Pulmonary artery endothelial cell (primary cell): ENCODE results near the gene CLDN11. TPM values are rescaled to one million over a fixed set of nuclear protein-coding genes. Genes with fewer than 3 reads are reported as not detected.

Source experiments
- DNase-seq: peaks from one replicate; pipeline ENCODE4 v3.0.0-alpha.2; 2011; ENCODE audit warnings: low read depth, low spot score
- total RNA-seq: library from RNA; depleted of rRNA; stranded (reverse); fragments of >200 nt; gene quantifications from 2 replicates; pipeline ENCODE4 v1.2.3, GENCODE V29; 2014

Gene CLDN11
- total RNA-seq = 60.2 and 227 TPM in 2 replicates

- no peak for DNase-seq
Measured at GRCh38 chr3:170418422-170419398, at the start of gene CLDN11. Gene CLDN11 (plus strand): TSS chr3:170418868. CDS start chr3:170419067, 199 bp downstream.

GRCh38 chr3:170368921-170369320 is 49.7 kb upstream of the CLDN11 start:
- no peak for DNase-seq

DNA sequence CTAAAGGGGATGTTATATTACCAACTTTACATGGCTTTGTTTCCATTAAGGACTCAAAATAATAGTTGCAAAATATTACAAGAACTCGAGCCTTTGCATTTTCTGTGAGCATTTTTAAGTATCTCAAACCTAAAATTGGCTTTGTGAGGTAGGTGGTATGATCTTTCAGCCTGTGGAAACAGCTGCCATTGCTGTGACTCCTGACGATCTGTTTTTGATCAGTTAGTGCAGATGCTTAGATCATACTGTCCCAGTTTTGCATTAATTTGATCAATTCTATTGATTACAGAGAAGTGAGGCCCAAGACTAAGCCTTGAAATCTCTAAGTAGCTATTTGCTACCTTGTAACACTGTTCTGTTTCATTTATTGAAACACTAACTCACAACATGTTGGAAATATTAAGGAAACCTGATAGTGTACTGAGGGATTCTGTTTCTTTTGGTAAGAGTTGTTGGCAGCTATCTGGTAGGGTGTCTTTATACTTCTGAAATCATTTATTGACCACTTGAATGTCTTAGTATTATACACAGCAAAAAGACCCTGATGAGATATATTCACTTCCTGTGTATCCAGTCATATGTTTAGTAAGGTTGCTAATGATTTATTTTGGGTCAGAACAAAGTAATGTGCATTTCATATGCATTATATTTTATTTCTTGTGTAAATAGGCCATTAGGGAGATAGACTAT is 46.3 kb upstream of the CLDN11 start:
- DNase-seq = no peak

DNA sequence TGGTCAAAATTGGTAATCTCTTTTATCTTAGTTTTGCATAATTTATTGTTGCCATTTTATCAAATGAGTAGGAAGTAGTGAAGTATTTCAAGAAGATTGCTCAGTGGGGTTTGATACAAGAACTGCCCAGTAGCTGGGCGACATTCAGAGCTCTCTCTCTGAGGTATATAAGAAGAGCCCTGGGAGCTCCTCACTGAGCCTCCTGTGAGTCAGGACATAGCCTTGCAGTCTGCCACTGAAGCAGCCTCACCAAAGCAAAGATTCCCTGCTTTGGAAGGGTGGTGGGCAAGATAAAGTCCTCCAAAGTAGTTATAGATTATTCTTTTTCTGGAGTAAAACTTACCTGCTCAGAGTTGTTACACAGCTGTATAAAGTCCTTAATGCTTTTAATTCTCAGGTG is 35.1 kb upstream of the CLDN11 start:
- DNase-seq = no peak

DNA sequence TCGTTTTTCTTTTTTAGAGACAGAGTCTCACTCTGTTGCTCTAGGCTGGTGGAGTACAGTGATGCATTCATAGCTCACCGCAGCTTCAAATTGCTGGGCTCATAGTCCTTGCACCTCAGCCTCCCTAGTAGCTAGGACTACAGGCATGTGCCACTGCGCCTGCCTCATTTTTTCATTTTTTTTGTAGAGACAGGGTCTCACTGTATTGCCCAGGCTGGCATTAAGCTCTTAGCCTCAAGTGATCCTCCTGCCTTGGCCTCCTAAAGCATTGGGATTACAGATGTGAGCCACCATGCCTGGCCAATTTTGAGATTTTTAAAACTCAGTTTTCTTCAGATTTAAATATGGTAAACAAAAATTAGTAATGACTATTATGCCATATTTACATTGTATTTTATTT is 32.2 kb upstream of the CLDN11 start:
- DNase-seq = no peak

- no peak for DNase-seq
Measured at GRCh38 chr3:170387950-170388349, 30.7 kb upstream of the CLDN11 start.

- DNase-seq = no peak
Measured at GRCh38 chr3:170391108-170391507, 27.6 kb upstream of the CLDN11 start.

DNA sequence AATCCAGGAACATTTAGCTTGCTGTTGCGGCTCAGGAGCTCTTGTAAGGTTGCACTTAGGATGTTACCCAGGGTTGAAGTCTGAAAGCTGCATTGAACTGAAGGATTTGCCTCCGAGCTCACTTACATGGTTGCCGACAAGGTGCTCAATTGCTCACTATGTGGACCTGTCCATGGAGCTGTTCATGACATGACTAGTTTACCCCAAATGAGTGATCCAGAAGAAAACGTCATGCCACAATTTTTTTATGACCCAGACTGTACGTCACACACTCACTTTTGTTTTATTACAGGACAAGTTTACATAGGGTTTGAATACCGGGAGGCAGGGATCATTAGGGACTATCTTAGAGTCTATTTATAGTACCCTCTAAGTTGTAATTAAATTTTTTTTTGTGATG is 21.0 kb upstream of the CLDN11 start:
- DNase-seq = no peak

- no peak for DNase-seq
Measured at GRCh38 chr3:170405101-170405500, 13.6 kb upstream of the CLDN11 start.

DNA sequence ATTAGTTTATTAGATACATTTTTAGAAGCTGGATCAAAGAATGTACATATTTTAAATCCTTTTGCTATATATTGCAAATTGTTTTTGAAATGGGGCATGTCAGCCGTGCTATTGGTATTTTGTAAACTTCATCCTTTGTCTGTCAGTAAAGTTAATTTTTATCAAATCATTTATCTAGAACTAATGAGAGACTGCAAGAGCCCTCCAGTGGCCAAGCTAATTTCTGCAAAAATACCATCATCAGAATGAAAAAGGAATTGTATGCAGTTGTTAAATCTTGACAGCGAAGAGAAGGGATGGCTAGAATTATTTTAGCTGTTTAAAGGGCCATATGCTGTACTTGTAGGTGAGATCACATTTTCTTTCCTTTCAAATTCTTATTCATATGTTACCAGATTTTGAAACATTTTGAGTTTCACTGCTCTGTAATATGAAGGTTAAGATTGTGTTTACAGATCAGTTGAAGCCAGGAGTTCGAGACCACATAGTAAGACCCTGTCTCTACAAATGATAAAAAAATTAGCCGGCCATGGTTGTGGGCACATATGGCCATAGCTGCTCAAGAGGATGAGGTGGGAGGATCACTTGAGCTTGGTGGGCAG is 8.1 kb upstream of the CLDN11 start:
- DNase-seq = no peak

DNA sequence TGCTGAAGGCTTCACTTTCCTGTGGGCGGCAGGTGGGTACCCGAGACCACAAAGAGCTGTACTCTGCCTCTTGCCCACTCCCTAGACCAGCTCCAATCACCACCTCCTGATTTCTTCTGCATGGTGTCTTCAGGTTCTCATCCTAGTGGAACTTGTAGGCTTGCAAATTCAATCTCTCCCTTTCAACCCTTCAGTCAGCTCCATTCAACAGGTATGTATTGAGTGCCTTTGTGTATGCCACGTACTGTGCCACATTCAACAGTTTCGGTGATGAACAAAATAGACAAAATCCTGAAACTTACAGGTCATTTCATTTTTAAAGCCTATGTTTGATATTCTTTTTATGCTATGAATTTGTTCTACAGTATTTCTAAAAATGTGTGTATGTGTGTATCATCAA is 5.4 kb upstream of the CLDN11 start:
- no peak for DNase-seq

- DNase-seq = no peak
Measured at GRCh38 chr3:170414202-170414663, 4.4 kb upstream of the CLDN11 start.

- DNase-seq = no peak
Measured at GRCh38 chr3:170417090-170417489, 1.6 kb upstream of the CLDN11 start.

DNA sequence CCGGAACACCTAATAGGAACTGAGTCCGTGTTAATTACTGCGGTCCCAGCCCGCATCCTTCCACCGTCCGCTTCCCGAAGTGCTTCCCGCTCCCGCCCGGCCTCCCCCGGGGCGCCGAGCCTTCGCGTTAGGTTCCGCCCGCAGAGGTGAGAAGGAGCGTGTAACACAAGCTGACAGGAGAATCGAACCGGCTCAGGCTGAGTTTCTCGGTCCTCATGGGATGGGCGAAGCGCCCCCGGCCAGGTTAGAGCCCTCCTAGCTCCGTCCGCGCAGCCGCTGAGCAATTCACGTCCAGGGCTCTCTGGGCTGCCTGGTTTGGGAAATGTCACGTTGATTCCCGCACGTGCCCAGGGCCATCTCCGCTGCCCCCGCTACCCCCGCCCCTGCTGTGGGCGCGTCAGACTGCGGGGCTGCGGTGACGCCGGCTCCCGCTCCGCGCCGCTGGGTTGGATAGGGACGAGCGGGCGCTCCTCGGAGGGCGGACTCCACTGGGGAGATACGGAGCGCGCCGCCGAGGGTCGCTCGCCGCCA is 954 bp downstream of the CLDN11 start:
- DNase-seq = no peak

DNA sequence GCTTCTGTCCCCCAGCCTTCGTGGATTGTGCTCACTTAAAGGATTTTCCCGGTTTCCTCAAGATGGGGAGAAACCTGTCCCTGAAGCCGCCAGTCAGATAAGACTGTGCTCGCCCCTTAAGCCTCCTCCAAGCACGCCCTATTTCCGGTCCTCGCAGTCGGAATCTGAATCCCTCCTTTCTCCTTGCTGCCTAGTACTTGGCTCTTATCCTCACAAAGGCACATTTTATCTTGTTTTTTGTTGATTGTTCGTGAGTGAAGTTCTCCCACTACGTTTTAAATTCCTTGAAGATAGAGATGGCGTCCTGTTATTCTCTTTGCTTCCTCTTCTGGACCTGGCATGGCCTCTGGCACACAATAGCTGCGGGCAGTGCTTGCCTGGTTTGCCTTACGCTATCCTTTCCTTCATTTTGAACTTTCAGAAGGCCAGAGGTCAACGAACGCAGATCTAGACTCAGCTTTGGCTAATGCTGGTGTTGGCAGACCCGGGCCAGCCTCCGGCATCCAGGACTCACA is 1.7 kb downstream of the CLDN11 start:
- no peak for DNase-seq

- no peak for DNase-seq
Measured at GRCh38 chr3:170421111-170421641, 2.5 kb downstream of the CLDN11 start.

GRCh38 chr3:170421758-170422157 is 3.1 kb downstream of the CLDN11 start:
- no peak for DNase-seq

DNA sequence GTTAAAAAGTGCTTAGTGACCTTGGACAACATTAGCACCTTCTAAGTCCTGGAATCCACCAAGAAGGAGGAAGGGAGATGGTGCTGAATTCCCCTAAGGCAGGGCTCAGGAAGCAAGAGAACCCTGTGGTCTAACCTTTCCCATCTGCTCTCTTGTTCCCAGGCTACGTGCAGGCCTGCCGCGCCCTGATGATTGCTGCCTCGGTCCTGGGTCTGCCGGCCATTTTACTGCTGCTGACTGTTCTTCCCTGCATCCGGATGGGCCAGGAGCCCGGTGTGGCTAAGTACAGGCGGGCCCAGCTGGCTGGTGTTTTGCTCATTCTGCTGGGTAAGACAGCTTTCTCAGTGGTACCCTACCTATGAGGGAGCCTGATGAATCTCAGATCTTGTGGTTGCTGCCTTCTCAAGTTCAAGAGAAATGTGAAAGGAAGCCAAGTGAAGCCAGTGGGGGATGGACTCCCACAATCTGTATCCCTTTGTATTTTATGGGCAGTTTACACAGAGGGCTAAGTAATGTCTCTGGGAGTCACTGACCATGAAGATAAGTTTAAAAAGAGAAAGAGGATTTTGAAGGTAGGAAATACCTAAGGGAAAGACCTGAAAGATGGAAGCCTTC is 4.4 kb downstream of the CLDN11 start:
- no peak for DNase-seq

DNA sequence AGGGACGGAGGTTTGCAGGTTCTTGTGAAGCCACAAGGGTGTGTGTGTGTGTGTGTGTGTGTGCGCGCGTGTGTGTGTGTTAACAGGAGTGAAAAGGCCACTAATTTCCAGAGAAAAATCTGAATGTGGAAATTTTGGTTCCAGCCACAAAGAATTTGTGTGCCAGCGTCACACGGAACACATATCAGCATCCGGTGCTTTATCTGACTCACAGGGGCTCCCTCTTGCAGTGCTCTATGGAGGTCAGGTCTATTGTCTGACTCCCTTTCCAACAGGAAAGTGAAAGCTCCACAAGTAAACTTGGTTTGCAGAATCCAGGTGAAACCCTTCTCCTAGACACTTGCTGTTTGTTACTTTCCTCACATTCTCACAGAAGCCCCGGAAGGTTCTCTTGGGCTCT is 6.2 kb downstream of the CLDN11 start:
- no peak for DNase-seq

- DNase-seq = no peak
Measured at GRCh38 chr3:170425491-170426239, 7.0 kb downstream of the CLDN11 start.
